HEK293 (cell line): ENCODE measurements around the gene TWF2.

Experiments
- CTCF ChIA-PET: fragments of 350-600 bp; formaldehyde crosslinking; extraction: SDS; loops from one replicate; lab custom pipeline; 2021; ENCODE audit warnings: antibody characterized with exemption; lab: Yijun Ruan, JAX
- POLR2A ChIA-PET: fragments of 300-600 bp; formaldehyde crosslinking; extraction: SDS; loops from one replicate; lab custom pipeline; 2020; ENCODE audit warnings: antibody characterized with exemption, inconsistent platforms; lab: Yijun Ruan, JAX
- H3K27ac ChIP-seq: fragments of 200-500 bp; sonication (Bioruptor generic); 2 replicates; pipeline ENCODE4 v1.5.1; 2014; ENCODE audit warnings: low read depth, low read length, control low read depth, inconsistent platforms; ENCODE audit errors: extremely low read depth
- H3K36me3 ChIP-seq, 2 experiments: fragments of 200-500 bp in 1 of 2; sonication (Bioruptor generic) in 1 of 2; 1 replicate in 1 of 2; 2 replicates in 1 of 2; pipeline ENCODE4 v1.5.1; 2014 to 2017; ENCODE audit warnings: inconsistent platforms in 2 of 2, low read length in 2 of 2; ENCODE audit not compliant: control insufficient read depth in 2 of 2, insufficient read depth in 1 of 2
- H3K4me1 ChIP-seq: fragments of 200-500 bp; sonication (Bioruptor generic); 2 replicates; pipeline ENCODE4 v1.5.1; 2014; ENCODE audit warnings: mild to moderate bottlenecking, low read length, inconsistent platforms; ENCODE audit not compliant: control insufficient read depth, insufficient read depth
- H3K4me3 ChIP-seq: 2 replicates; pipeline ENCODE4 v1.5.1; 2011; ENCODE audit warnings: low read depth, mild to moderate bottlenecking, control low read depth, low read length, moderate library complexity
- H3K9me3 ChIP-seq: fragments of 200-500 bp; sonication (Bioruptor generic); 2 replicates; pipeline ENCODE4 v1.5.1; 2014; ENCODE audit warnings: low read depth, low read length, inconsistent platforms; ENCODE audit not compliant: control insufficient read depth, insufficient read depth
- GLI2 ChIP-seq: fragments of 450-650 bp; formaldehyde crosslinking; IDR thresholded peaks from 2 replicates; pipeline ENCODE4; 2017; ENCODE audit warnings: missing biosample characterization, missing genetic modification characterization, low read depth, borderline replicate concordance
- IKZF3 ChIP-seq: fragments of 450-650 bp; IDR thresholded peaks from 2 replicates; pipeline ENCODE4 v1.5.0; 2018; ENCODE audit warnings: missing biosample characterization, mild to moderate bottlenecking, missing genetic modification characterization, moderate library complexity
- INSM2 ChIP-seq: fragments of 450-650 bp; formaldehyde crosslinking; IDR thresholded peaks from 2 replicates; pipeline ENCODE4 v1.5.1; 2016; ENCODE audit warnings: missing biosample characterization, missing genetic modification characterization
- PATZ1 ChIP-seq: fragments of 450-650 bp; formaldehyde crosslinking; IDR thresholded peaks from 2 replicates; pipeline ENCODE4 v1.5.1; 2016; ENCODE audit warnings: missing biosample characterization, missing genetic modification characterization
- ZBTB26 ChIP-seq: fragments of 450-650 bp; formaldehyde crosslinking; optimal IDR thresholded peaks from 2 replicates; pipeline ENCODE3; 2016; ENCODE audit warnings: missing biosample characterization, mild to moderate bottlenecking, missing genetic modification characterization
- ZBTB8A ChIP-seq: fragments of 450-650 bp; formaldehyde crosslinking; IDR thresholded peaks from 2 replicates; pipeline ENCODE4 v1.5.1; 2016; ENCODE audit warnings: missing biosample characterization, missing genetic modification characterization
- ZNF311 ChIP-seq: fragments of 450-650 bp; formaldehyde crosslinking; IDR thresholded peaks from 2 replicates; pipeline ENCODE4 v1.5.1; 2017; ENCODE audit warnings: missing biosample characterization, missing genetic modification characterization, borderline replicate concordance
- ZNF335 ChIP-seq: fragments of 450-650 bp; formaldehyde crosslinking; conservative IDR thresholded peaks from 2 replicates; pipeline ENCODE4 v1.5.1; 2016; ENCODE audit warnings: missing biosample characterization, missing genetic modification characterization
- ZNF398 ChIP-seq: fragments of 450-650 bp; formaldehyde crosslinking; IDR thresholded peaks from 2 replicates; pipeline ENCODE4 v1.5.1; 2017; ENCODE audit warnings: missing biosample characterization, missing genetic modification characterization
- ZNF558 ChIP-seq: fragments of 450-650 bp; formaldehyde crosslinking; IDR thresholded peaks from 2 replicates; pipeline ENCODE4 v1.5.1; 2016; ENCODE audit warnings: missing biosample characterization, missing genetic modification characterization

Gene TWF2

GRCh38 chr3:52248165-52248541 is 9.2 kb upstream of the TWF2 start:
- Histone ChIP-seq H3K4me1 (no peaks in the 10 kb centered on the region; the same call in 1 of the 2 replicates), H3K27ac (no peak overlapping the region), H3K9me3 (no peaks in the 10 kb centered on the region), H3K36me3 (peaks cover 5 to 49% of the 10 kb centered on the region in 2 experiments; a peak in 2 of 3 replicates), H3K4me3 (no peak overlapping the region)
- ChIA-PET CTCF (interaction anchor here (0.6 to 2.2 kb wide), 4 partner anchors 11 to 137 kb away, joined by 3 to 8 read pairs (median 5); no protein-coding TSS in a partner anchor), POLR2A (interaction anchor here (2.4 kb wide), 1 partner anchor 8 kb away, joined by 6 read pairs; no protein-coding TSS in a partner anchor)
- TF ChIP-seq INSM2, result no peak

GRCh38 chr3:52247409-52248164 is 8.6 kb upstream of the TWF2 start:
- peaks cover 5 to 44% of the 10 kb centered on the region in 2 experiments; a peak in 2 of 3 replicates for H3K36me3 ChIP-seq
- 0 out of 2 replicates have a peak, but pooled peaks have one; percentile 17 for TF ChIP-seq ZNF398
- no peak for TF ChIP-seq IKZF3 (tag by site-specific recombination)
- TF ChIP-seq PATZ1 (tag by site-specific recombination), result no peak
- ChIA-PET CTCF (interaction anchor here (0.6 to 2.2 kb wide), 4 partner anchors 11 to 138 kb away, joined by 3 to 8 read pairs (median 5); no protein-coding TSS in a partner anchor), POLR2A (interaction anchor here (0.7 to 2.4 kb wide), 2 partner anchors 7 to 9 kb away, joined by 3 to 6 read pairs; no protein-coding TSS in a partner anchor)
- no peak overlapping the region for H3K4me3 ChIP-seq
- no peak overlapping the region for H3K27ac ChIP-seq
- no peaks in the 10 kb centered on the region; the same call in 1 of the 2 replicates for H3K4me1 ChIP-seq
- H3K9me3 ChIP-seq, result no peaks in the 10 kb centered on the region

GRCh38 chr3:52246728-52247408 is 7.9 kb upstream of the TWF2 start:
- ChIA-PET POLR2A (interaction anchor here (0.7 kb wide), 1 partner anchor 8 kb away, joined by 3 read pairs; no protein-coding TSS in a partner anchor), CTCF (no interaction called here)
- Histone ChIP-seq H3K4me3 (no peak overlapping the region), H3K27ac (no peak overlapping the region), H3K9me3 (no peaks in the 10 kb centered on the region), H3K4me1 (no peaks in the 10 kb centered on the region; the same call in 1 of the 2 replicates)
- TF ChIP-seq ZBTB26 (tag by site-specific recombination) (no peak), GLI2 (tag by site-specific recombination) (no peak), ZNF311 (tag by site-specific recombination) (no peak), ZNF335 (no peak), IKZF3 (tag by site-specific recombination) (no peak), ZNF558 (no peak), ZBTB8A (tag by site-specific recombination) (0 out of 2 replicates have a peak, but pooled peaks have one; percentile 23)
- TF ChIP-seq, all 188 proteins: peak for 1
- peaks cover under 1 to 38% of the 10 kb centered on the region in 2 experiments; a peak in 2 of 3 replicates for H3K36me3 ChIP-seq
